ENCODE data around the gene ARMH1.
A peak's percentile ranks its signal among the peaks of the same experiment; 100 is the strongest.

Gene ARMH1

GRCh38 chr1:44644806-44645205 is 29.7 kb upstream of the ARMH1 start:
- no peak for DNase-seq (ENCODE audit: low read depth in 4 of 4, low spot score in 1 of 4)

- no peak for DNase-seq (ENCODE audit: low read depth in 4 of 4, low spot score in 1 of 4)
Measured at GRCh38 chr1:44645476-44646244, 28.9 kb upstream of the ARMH1 start.

- no peak for DNase-seq (ENCODE audit: low read depth in 4 of 4, low spot score in 1 of 4)
Measured at GRCh38 chr1:44646261-44647110, 28.0 kb upstream of the ARMH1 start.

- DNase-seq (ENCODE audit: low read depth in 4 of 4, low spot score in 1 of 4) = no peak
Measured at GRCh38 chr1:44647896-44648295, 26.6 kb upstream of the ARMH1 start.

GRCh38 chr1:44648529-44649250 is 25.8 kb upstream of the ARMH1 start:
- DNase-seq (ENCODE audit: low read depth in 4 of 4, low spot score in 1 of 4) = no peak

- DNase-seq (ENCODE audit: low read depth in 4 of 4, low spot score in 1 of 4) = no peak
Measured at GRCh38 chr1:44649788-44650158, 24.7 kb upstream of the ARMH1 start.

DNA sequence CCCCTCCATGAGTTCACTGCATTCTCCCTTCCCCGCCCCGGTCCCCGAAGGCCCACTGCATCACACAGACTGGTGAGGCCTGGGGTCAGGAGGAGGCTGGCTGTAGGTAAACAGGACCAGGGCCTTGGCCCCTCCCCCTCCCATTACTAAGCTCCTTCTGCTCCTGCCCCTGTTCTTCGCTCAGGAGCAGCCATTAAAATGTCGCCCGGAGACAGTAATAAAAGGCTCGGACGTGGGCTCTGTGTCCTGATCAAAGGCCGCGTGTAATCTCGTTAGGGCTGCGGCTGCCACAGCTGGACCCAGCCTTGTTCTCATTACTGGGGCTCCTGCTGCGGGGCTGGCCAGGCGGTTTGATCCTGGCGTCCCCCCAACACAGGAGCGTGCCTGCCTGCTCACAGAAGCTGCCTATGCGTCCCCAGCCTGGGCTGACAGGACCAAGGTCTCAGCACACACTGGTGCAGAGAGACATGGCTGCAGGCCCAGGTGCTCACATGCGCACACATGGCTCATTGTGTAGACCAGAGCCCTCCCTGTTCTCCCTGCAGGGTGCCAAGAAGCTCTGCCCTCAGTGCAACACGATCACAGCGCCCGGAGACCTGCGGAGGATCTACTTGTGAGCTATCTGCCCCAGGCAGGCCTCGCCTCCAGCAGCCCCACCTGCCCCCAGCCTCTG is 24.2 kb upstream of the ARMH1 start:
- DNase-seq (ENCODE audit: low read depth in 4 of 4, low spot score in 1 of 4) = no peak

- no peak for DNase-seq (ENCODE audit: low read depth in 4 of 4, low spot score in 1 of 4)
Measured at GRCh38 chr1:44651069-44651468, 23.4 kb upstream of the ARMH1 start.

DNA sequence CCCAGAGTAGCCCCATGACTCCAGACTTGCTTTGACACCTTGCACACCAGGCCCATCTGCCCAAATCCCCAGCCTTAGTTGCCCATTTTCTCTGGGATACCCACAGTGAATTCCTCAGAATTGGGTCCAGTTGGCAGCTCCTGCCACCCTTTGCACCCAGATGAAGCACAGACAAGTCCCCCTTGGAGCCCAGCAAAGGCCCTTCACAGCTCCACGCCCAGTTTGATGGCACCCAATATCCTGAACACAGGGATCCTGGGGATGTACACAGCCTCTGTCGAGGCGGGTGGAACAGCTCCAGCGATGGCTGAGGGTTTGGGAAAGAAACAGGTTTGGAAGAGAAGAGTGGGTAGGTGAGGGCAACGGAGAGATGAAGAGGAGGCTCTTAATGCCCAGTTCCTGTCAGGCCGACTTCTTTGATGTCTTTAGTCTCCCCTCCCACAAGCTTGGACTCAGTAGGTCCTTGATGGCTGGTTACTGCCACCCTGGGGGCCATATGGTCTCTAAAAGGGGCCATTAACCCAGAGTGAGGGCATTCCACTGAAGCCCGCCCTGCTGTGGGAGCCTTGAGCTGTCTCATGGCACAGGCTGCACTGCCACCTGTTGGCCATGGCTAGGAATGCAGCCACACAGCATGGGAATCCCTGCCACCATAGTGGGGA is 21.9 kb upstream of the ARMH1 start:
- DNase-seq (ENCODE audit: low read depth in 4 of 4, low spot score in 1 of 4) = peak; percentile 51 to 67 (median 63)

DNA sequence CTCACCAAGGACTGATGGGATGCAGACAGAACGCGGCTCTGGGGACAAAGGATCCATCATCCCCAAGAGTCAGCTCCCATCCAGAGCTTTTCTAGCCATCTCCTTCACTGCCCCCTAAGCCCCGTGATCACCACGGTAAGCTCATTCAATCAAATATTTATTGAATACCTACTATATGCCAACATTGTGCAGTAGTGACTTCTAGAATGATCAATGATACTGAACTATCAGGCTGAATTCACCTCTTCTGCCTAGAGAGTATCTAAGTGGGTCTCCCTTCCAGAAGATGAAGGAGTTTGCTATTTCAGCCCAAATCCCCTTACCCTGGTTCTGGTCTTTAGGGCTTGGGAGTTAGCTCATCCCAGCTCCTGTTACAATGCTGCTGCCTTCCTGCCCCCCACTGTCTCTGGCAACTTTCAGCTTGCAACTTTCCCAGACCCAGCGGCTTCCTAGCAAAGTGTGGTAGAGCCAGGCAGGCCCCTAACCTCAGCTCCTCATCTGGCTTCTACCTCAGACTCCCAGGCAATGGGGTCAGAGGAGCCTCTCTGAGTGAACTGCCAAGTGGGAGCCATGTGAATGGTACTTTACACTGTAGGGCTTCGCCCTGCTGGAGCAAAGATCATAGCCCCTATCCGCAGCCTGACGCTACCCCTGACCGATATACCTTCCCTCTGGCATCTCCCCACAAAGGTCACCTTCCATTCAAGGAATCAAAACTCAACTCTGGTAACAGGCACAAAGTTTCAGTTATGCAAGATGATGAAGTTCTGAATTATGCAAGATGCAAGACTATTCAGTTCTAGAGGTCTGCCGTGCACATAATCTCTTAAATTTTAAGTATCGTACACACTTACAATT is 21.2 kb upstream of the ARMH1 start:
- DNase-seq (ENCODE audit: low read depth in 4 of 4, low spot score in 1 of 4) = no peak

- no peak for DNase-seq (ENCODE audit: low read depth in 4 of 4, low spot score in 1 of 4)
Measured at GRCh38 chr1:44654621-44655187, 19.8 kb upstream of the ARMH1 start.

DNA sequence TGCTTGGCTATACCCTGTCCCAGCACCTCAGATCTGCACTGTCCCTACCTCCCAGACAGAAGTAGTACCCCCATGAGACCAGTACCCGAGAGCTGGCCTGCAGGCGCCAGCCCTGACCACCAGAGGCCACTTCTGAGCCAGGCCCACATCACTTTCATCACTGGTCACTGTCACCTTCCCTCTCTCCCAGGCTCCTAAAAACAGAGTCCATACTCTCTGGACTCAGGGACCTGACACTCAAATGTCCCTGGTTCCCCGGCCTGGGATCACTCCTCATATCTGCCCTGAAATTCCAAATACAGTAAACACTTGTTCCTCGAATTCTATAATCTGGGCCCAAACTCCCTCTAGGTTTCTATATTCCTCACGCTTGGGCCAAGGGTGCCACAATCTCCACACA is 18.9 kb upstream of the ARMH1 start:
- no peak for DNase-seq (ENCODE audit: low read depth in 4 of 4, low spot score in 1 of 4)

- DNase-seq (ENCODE audit: low read depth in 4 of 4, low spot score in 1 of 4) = no peak
Measured at GRCh38 chr1:44659566-44659965, 14.9 kb upstream of the ARMH1 start.

DNA sequence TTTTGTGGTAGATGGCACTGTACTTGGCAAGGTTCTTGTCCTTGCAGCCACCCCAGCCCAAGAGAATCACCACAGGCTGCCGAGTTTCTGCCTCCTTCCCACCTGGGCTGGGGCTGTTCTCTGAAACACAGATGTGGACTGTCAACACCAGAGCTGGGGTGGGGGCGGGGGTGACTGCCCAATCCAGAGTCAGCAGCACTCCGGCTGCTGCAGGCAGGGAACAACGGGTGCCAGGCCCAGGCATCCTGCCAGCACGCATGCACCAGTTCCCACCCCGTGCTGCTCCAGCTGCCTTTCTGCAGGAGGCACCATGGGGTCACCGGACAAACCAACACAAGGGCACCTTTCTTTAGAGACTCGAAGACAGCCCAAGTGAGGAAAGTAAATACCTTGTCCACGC is 14.3 kb upstream of the ARMH1 start:
- no peak for DNase-seq (ENCODE audit: low read depth in 4 of 4, low spot score in 1 of 4)

DNA sequence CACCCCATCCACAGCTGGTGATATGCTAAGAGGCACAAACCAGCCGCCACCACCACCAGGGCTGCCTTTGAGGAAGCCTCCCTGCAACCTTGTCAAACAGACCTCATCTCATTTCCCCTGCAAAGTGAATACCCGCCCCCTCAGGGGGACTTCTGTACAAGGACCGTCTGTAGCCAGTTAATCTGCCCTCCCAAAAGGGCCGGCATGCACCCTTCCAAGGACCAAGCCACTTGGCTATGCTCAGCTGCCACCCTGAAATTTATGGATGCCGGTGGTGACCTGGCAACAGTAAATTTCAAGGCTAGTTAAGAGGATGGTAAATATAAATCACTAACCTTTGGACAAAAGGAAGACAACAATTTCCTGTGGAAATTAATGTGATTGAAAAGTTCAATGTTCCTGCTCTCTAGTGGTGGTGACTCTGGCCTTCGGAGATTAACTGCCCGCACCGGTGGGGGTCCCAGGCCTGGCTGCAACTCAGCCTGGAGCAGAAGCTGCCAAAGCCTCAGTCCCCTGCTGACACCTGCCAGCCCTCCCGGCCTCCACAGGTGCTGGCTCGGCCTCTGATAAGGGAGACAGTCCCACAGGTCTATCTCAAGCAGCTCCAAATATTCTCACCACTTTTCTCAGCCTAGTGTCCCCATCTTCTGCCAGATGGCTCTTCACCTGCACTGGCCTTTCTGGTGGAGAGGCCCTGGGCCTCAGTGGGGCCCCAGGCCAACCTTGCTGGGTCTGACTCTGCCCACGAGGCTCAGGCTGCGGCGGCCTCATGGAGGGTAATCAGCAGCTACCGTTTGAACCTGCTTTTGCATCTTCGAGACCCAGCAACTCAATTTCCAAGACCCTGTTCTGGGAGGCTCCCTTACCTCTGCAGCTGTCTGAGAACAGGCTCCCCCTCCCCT is 12.5 kb upstream of the ARMH1 start:
- DNase-seq (ENCODE audit: low read depth in 4 of 4, low spot score in 1 of 4) = no peak

DNA sequence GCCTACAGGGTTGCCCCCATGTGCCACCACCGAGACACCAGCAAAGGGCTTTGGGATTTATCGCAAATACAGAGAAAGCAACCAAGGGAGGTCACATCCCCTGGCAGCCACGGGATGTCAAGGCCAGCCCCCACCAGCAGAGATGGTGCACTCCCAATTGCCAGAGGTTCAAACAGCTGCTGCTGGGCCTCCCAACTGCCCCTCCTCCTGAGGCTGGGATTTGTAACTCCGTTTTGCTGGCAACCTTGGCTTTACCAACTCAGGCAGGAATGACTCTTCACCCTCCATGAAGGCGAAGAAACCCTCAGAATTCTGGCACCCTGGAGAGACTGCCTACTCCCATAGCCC is 11.9 kb upstream of the ARMH1 start:
- no peak for DNase-seq (ENCODE audit: low read depth in 4 of 4, low spot score in 1 of 4)

- no peak for DNase-seq (ENCODE audit: low read depth in 4 of 4, low spot score in 1 of 4)
Measured at GRCh38 chr1:44663417-44663816, 11.1 kb upstream of the ARMH1 start.

DNA sequence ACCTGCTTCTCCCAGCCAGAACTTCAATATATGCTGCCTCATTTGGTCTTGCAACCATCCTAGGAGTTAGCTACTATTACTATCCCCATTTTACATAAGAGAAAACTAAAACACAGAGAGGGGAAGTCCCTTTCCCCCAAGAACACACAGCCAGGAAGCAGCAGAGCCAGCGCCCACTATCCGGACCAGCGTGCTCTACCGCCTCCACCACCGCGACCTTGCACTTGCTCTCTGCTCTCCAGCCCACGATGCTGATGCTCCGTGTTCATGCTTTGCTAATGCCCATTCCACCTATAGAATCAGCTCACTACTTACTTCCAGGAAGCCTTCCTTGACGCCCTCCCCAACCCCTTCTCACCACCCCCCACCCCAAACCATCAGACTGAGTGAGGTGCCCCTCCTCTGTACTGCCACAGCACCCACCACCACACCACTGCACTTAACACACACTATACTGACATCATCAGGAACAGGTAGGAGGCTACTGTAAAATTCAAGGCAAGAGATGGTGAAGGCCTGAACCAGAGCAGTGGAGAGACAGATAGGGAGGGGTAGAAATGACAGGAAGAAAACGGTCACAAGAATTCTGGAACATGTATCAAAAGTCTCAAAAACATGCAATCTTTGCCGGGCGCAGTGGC is 9.7 kb upstream of the ARMH1 start:
- peak in 3 of 4 experiments; percentile 10 to 18 (median 14) for DNase-seq (ENCODE audit: low read depth in 4 of 4, low spot score in 1 of 4)

Data from stimulated activated CD4-positive, alpha-beta T cell treated with anti-CD3 and anti-CD28 coated beads, Interleukin-1b, Interleukin-23, amount 100 ng/mL, for 24 hours (primary cell).